Urothelium cell line (cell line): ENCODE results near the gene CTU2.
"Not testable (repeated sequence)": the region's sequence is repeated elsewhere in the genome, so short reads cannot be mapped to it uniquely, and the experiment has no call there.

Source experiments
- DNase-seq: peaks from one replicate; pipeline ENCODE4 v3.0.0; 2011; ENCODE audit warnings: low spot score, mixed read lengths
- FAIRE-seq: peaks from 2 replicates; lab custom pipeline; 2011; peaks lifted over from hg19 to GRCh38; lab: Jason Lieb, UNC

The CTU2 gene

DNA sequence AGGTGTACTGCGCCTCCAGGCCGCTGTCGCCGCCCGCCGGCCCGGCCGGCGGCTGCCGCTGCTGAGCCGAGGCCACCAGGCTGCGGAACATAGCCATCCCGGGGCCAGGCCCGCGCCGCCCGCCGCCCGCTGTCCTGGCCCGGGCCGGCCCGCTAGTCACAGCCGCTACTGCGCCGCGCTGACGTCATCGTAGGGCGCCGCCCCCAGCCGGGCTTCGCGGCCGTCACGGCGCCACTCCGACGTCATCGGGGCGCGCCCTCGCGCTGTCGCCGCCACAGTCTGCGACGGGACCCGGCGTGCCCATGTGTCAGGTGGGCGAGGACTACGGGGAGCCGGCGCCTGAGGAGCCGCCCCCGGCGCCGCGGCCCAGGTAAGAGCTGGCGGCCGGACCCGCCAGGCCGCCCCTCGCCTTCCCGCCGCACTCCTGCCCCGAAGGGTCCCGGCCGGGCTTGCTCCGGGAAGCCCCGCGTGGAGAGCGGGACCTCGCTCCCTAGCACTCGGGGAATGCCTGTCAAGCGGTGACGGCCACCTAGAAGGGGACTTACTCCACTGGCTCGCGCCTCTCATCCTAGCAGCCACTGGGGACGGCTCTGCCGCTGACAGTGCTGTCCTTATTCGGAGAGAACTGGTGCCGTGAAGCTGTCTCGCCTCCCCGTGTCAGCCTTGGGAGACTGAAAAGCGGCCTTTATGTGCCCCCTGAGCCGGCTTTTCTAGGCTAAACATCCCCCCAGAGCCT lies at the start of gene CTU2, which contains the start of gene RNF166:
CTU2 (plus strand) TSS at position 275 of the 736 bp plus-strand sequence; CDS start at position 303, 28 bp downstream.
RNF166 (minus strand) TSS at position 180 of the 736 bp plus-strand sequence; CDS start at position 97, 83 bp downstream.
- peak; percentile 98 for FAIRE-seq
- DNase-seq = peak; percentile 98

DNA sequence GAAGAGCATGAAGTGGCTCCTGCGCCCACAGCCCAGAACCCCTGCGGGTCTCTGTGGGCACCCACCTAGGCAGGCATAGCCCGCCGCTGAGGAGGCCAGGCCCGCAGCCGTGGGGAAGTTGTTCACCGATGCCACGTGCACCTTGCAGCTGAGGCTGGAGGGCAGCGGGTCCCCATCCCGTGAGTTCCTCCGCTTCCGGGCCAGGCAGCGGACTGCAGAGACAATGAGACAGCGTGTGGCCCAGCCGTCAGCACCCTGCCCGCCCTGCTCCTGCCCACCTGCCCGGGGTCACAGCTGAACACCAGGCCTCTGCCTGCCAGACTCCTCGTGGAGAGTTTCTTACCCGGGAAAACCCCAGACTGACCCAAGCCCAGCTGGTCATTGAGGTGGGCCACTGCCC lies 48.9 kb upstream of the CTU2 start:
- no peak for FAIRE-seq
- no peak for DNase-seq

DNA sequence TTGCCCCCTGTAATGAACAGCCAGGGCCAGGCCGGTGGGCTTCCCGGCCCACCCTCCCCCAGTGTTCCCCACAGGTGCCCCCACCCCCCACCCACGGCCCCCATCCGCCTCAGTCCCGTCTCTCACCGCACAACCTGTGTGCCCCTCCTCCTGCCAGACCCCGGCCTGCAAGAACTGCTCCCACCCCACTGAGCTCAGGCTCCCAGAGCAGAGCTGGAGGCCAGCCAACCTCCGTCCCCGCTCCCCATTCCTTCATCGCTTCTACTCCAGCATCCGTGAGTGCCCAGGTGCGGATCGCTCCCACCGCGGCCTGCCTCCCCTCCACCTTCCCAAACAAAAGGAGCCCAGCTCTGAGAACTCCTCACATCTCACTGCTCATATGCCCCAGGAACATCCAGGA lies 47.6 kb upstream of the CTU2 start:
- no peak for FAIRE-seq
- no peak for DNase-seq

GRCh38 chr16:88659160-88659559 lies 47.1 kb upstream of the CTU2 start:
- FAIRE-seq (no peak), DNase-seq (no peak)

DNA sequence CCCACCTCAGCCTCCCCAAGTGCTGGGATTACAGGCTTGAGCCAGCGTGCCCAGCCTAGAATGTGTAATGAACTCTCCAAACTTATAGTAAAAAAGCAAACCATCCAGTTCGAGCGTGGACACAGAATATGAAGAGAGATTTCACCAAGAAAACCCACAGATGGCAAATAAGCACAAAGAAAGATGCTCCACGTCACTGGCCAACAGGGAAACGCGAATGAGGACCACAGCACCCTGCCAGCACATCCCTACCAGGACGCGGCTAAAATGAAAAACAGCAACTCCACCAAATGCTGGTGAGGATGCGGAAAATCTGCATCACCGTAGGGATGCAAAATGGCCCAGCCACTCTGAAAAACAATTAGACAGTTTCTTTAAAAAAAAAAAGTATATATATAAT lies 44.8 kb upstream of the CTU2 start:
- FAIRE-seq = no peak
- DNase-seq = no peak

GRCh38 chr16:88662222-88662842 lies 44.0 kb upstream of the CTU2 start:
- DNase-seq (no peak), FAIRE-seq (no peak)

GRCh38 chr16:88662843-88663606 lies 43.3 kb upstream of the CTU2 start, which contains the start of gene MVD:
Gene MVD (minus strand): TSS chr16:88663091. CDS start chr16:88663080, 11 bp downstream.
- FAIRE-seq = peak; percentile 81

DNA sequence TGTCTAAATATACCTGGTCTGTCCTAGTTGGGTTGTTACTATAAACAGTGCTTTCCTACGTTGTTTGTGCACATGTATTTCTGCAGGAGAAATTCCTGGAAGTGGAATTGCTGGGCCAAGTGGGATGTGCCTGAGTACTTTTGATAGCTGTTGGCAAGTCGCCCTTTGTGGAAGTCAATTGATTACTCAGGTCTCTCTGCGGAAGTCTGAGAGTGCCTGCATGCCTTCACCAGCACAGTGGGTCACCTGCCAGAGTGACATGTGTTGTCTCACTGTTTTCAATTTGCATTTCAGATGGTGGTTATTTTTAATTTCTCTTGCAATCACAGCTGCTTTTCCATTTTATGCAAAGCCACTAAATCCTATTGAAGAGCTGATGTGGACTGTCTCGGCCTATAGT lies 41.2 kb upstream of the CTU2 start:
- FAIRE-seq (no peak), DNase-seq (no peak)

More at GRCh38 chr16:88662843-88663606, 43.3 kb upstream of the CTU2 start, which contains the start of gene MVD:
- peak; percentile 100 for DNase-seq

GRCh38 chr16:88665570-88665969 lies 40.7 kb upstream of the CTU2 start:
- DNase-seq = no peak
- no peak for FAIRE-seq

- no peak for FAIRE-seq
- no peak for DNase-seq
Observed at GRCh38 chr16:88667461-88667860, 38.8 kb upstream of the CTU2 start.

- not testable (repeated sequence) for FAIRE-seq, DNase-seq
Observed at GRCh38 chr16:88669493-88669892, 36.8 kb upstream of the CTU2 start.

DNA sequence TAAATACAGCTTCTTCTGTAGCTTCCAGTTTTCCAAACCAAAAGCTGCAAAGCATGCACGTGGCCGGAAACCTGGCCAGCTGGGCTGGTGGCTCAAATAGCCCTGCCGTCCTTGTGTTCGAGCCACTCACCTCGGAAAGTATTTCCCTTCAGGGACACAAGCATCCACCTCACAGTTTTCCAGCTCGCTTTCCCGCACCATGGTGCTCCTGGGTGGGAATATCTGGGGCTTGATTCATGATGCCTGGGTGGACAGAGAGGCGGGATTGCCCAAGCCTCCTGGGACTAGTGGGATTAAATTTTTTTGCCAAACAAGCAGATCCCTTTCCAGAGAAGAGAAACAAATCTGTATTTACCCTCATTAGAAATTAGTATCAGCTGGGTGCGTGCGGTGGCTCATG lies 36.3 kb upstream of the CTU2 start:
- no peak for FAIRE-seq
- DNase-seq = no peak

DNA sequence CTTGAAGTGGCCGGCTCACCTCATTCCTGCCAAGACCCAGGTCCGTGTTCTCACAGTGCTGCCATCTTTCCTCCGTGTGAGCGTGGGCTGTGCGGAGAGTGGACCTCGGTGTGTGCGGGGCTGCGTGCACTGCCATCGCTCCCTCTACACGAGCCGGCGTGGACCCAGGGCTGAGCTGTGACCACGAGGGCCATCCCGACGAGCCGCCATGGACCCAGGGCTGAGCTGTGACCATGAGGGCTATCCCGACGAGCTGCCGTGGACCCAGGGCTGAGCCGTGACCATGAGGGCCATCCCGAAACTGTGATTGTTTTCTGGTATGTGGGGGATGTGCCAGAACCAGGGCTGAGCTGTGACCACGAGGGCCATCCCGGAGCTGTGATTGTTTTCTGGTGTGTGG lies 34.5 kb upstream of the CTU2 start:
- DNase-seq (no peak), FAIRE-seq (no peak)

DNA sequence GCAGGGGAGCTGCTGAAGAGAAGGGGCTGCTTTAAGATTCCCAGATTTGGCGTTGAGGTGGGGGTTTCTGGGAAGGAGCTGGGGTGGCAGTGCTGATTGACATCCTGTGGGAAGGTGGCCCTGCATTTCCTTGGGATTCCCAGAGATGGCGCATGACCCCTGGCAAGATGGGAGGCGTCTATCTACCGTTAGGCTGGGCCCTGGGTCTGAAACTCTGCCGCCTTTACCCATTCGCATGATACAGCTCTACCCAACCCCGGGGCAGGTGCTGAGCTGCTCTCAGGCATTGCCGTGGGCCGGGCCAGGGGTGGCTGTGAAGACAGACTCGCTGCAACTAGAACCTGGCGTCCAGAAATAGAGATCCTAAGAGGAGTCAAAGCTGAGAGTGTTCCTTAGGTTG lies 33.5 kb upstream of the CTU2 start:
- DNase-seq (no peak), FAIRE-seq (no peak)

GRCh38 chr16:88673716-88674379 lies 32.5 kb upstream of the CTU2 start:
- DNase-seq (no peak), FAIRE-seq (no peak)

DNA sequence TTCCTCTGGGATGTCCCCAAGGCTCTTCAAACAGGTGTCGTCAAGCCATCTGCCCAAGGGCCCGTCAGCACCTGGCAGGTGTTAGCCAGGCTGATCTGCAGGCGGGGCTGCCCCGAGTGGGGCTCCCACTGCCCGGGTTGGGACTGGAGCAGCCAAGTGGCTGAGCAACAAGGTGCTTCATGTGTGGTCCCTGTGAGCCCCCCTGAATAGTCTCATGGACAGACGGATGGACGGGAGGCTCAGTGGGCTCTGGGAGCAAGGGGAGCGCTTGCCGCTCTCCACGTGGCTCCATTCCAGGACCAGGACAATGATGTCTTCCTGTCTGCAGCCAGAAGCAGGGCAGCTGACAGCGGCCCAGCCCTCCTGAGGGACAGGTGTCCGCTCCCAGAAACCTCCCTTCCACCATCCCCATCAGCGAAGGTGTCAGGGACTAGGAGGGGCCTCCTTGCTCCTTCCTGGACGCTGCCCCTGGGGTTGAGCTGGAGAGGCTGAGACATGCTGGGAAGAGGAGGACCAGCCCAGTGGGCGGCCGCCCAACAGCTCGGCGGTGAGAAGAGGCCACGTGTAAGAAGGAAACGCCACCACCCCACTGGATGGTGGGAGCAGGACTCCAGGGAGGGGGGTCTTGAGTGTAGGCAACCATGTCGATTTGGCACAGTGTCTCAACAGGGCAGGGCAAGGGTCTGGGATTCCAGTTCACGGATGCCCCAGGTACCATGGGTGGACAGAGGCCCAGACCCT lies 29.6 kb upstream of the CTU2 start:
- no peak for FAIRE-seq
- DNase-seq = no peak

- DNase-seq (no peak), FAIRE-seq (no peak)
Observed at GRCh38 chr16:88677721-88678120, 28.6 kb upstream of the CTU2 start.

GRCh38 chr16:88678224-88678979 lies 27.9 kb upstream of the CTU2 start:
- no peak for DNase-seq
- FAIRE-seq = no peak

GRCh38 chr16:88680554-88681083 lies 25.7 kb upstream of the CTU2 start:
- no peak for DNase-seq
- no peak for FAIRE-seq
